Measurements from ENCODE around the gene GLG1.
"Not testable (repeated sequence)": the region's sequence is repeated elsewhere in the genome, so short reads cannot be mapped to it uniquely, and the experiment has no call there.

GLG1 gene

DNA sequence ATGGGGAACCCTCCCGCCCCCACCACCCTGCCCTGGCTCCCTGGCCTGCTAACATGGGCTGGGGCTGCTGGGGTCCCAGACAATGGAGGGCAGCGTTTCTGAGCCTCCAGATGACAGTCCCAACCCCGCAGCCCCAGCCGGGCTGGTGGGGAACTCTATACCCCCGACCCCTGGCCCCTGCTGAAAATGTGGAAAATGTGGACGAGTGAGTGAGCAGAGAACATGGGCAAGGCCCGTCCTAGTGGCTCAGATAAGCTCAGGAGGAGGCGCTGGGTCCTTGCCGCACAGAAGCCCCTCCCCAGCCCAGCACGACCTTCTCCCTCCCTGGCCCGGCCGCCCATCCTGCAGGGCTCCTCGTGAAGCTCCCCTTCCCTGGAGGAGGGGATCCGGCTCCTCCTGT lies 187.1 kb downstream of the GLG1 start:
- not testable (repeated sequence) for DNase-seq (ENCODE audit: low read depth); H3K4me3 ChIP-seq (ENCODE audit: low read depth, low read length)

- H3K4me3 ChIP-seq (ENCODE audit: low read depth, low read length); DNase-seq (ENCODE audit: low read depth): not testable (repeated sequence)
Observed at GRCh38 chr16:74417897-74418296, 189.0 kb downstream of the GLG1 start.

GRCh38 chr16:74413920-74414319 lies 193.0 kb downstream of the GLG1 start:
- not testable (repeated sequence) for DNase-seq (ENCODE audit: low read depth); H3K4me3 ChIP-seq (ENCODE audit: low read depth, low read length)

DNA sequence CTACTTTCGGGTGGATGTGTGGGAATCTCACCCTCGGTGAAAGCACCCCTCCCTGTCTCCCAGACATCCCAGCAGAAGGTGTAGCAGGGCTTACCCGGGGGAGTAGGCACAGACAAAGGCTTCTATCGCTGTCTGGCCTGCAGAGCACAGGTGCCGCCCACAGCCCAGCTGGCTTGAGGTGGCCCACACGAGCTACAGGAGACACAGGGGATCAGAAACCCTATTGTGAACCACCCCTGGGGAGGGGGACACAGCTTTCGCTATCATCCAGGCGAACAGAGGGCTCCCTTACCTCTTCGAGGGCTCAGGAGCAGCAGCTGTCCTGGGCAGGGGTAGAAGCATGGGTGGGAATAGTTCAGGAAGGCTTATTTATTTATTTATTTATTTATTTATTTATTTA lies 193.4 kb downstream of the GLG1 start:
- not testable (repeated sequence) for H3K4me3 ChIP-seq (ENCODE audit: low read depth, low read length); DNase-seq (ENCODE audit: low read depth)

DNA sequence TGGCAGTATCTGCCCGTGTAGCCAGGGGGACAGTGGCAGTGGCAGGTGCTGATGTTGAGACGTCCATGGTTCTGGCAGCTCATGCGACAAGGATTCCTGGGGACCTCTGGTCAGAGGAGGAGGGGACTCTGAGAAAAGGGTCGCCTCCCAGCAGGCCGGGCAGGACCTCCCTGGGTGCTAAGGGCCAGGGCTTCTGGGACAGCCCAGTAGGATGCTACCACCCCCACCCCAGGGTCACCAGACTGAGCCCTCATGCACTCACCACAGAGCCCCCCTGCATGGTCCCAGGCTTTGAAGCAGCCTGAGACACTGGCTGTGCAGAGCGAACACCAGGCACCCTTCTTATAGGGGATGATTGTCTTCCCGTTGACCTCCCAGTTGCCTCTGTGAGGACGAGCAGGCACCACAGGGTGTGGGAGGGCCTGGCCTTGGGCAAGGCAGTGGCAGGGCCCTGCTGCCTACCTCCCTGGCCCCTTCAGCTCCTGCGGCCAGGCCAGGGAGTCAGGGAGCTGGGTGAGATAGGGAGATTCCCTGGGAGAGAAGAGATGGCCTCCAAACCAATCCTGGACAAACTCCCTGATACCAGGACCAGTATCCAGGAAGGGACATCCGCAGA lies 194.0 kb downstream of the GLG1 start:
- not testable (repeated sequence) for DNase-seq (ENCODE audit: low read depth); H3K4me3 ChIP-seq (ENCODE audit: low read depth, low read length)

DNA sequence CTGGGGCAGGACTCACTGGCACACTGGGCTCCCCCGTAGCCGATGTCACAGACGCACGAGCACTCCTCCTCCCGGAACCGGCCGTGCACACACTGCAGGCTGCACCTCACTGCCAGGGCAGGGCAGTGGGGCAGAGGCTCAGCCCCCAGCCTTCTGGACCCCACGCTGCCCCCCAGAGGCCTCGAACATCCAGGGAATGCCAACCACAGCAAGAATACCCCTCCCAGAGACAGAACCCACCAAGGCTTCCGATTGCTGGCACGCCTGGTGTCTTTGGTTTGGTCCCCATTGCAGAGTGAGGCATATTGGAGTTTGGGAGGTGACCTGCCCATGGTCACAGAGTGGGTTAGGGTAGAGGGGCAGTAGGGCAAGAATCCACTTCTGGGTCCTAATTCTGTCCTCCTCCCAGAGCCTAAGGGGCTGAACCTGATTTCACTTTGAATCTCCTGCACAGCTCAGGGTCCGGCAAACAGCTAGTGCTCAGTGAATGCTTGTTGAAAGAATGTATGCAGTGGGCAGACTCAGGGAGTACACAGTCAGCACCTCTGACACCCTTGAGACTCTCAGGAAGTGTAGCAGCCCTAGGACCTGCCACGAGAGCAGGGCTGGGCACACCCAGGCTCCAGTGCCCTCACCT lies 194.7 kb downstream of the GLG1 start:
- not testable (repeated sequence) for DNase-seq (ENCODE audit: low read depth); H3K4me3 ChIP-seq (ENCODE audit: low read depth, low read length)

GRCh38 chr16:74410981-74411380 lies 195.9 kb downstream of the GLG1 start:
- not testable (repeated sequence) for DNase-seq (ENCODE audit: low read depth); H3K4me3 ChIP-seq (ENCODE audit: low read depth, low read length)

GRCh38 chr16:74410057-74410957 lies 196.6 kb downstream of the GLG1 start:
- not testable (repeated sequence) for DNase-seq (ENCODE audit: low read depth); H3K4me3 ChIP-seq (ENCODE audit: low read depth, low read length)

GRCh38 chr16:74409185-74409981 lies 197.5 kb downstream of the GLG1 start:
- not testable (repeated sequence) for DNase-seq (ENCODE audit: low read depth)

DNA sequence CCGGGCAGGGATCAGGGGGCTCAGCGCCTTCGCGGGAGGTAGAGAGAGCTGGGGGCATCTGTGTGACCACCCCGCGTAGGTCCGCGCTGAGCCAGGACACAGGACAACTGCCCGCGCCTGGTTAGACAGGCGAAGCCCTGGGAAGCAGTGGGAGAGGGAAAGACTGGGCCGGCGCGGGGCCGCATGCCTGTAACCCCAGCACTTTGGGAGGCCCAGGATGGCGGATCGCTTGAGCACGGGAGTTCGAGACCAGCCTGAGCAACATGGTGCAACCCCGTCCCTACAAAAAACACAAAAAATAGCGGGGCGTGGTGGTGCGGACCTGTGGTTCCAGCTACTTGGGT lies 199.6 kb downstream of the GLG1 start:
- not testable (repeated sequence) for DNase-seq (ENCODE audit: low read depth)
- peak overlapping the region; percentile 38 for H3K4me3 ChIP-seq (ENCODE audit: low read depth, low read length)

More at GRCh38 chr16:74409185-74409981, 197.5 kb downstream of the GLG1 start:
- H3K4me3 ChIP-seq (ENCODE audit: low read depth, low read length), result not testable (repeated sequence)

DNA sequence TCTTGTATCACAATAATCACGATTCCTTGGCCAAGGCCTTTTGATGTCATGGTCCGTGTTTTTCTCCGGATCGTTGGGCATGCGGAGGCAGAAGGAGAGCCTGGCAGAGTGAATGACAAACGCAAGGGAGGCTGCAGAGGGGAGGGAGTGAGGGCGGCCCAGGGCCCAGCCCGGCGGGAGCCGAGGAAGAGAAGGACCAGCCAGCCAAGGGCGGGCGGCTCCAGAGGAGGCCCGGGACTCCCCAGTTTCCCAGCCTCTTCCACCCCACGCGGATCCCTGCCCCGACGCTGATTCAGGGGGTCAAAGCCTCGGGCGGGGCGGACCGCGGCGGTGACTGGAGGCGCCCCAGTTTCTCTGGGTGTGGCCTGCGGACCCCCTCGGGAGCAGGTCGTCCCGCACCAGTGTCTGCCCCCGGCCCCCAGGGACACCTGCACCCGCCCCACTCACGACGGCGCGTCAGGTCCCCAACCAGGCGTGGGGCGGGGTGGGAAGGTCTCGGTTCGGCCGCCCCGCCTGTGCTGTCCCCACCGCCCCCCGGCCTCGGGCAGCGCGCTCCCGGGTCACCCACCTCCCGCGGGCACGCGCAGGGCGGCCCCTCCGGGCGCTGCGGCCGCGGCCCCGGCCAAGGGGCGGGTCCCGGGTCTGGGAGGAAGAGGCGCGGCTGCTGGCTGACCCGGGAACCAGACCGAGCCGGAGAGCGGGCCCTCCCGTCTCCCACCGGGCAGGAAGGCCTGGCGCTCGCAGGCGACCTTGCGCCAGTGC lies 200.1 kb downstream of the GLG1 start:
- not testable (repeated sequence) for H3K4me3 ChIP-seq (ENCODE audit: low read depth, low read length); DNase-seq (ENCODE audit: low read depth)

DNA sequence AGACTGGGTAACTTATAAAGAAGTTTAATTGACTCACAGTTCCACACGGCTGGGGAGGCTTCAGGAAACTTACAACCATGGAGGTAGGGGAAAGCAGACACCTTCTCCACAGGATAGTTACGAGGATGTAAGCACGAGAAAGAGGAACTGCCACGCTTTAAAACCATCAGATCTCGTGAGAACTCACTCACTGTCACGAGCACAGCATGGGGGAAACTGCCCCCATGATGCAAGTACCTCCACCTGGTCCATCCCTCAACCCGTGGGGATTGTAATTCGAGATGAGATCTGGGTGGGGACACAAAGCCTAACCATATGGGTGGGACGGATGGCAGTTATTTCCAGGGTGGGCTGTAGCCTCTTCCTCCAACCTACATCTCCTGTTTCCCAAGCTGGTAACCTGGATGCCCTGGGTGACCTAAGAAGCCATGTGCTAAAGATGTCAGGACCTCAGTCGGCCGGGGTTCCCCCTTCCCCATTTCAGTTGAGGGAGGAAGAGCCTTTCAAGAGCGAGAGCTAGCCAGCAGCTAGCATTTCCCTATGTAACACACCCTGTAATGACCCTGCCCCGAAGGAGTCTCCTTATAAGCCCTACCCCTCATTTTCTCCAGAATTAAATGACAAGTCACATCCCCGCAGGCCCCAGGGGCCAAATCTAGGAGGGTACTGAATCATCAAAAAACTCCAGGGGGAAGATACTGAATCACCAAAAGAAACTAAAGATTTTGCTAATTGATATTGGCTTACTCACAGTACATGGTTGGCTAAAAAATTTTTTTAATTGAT lies 202.6 kb downstream of the GLG1 start:
- DNase-seq (ENCODE audit: low read depth); H3K4me3 ChIP-seq (ENCODE audit: low read depth, low read length): not testable (repeated sequence)

DNA sequence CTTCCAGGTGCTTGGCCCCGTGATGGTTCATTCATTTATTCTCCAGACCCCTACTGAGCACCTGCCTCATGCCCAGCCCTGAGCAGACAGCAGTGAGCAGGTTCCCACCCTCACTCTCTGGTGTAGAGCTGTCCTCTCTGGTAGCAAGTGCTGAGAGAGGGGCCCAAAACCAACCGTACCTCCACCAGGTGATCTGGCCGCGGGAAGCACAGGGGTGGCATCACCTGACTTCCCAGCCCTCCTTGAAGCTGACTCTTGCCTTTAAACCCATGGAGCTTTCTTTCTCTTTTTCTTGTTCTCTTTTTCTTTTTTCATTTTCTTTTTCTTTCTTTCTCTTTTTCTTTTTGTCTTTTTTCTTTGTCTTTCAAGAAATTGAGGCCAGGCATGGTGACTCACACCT lies 206.7 kb downstream of the GLG1 start:
- H3K4me3 ChIP-seq (ENCODE audit: low read depth, low read length); DNase-seq (ENCODE audit: low read depth): not testable (repeated sequence)

- not testable (repeated sequence) for DNase-seq (ENCODE audit: low read depth); H3K4me3 ChIP-seq (ENCODE audit: low read depth, low read length)
Observed at GRCh38 chr16:74398212-74398895, 208.6 kb downstream of the GLG1 start.

Measured in choroid plexus epithelial cell (primary cell).